GM12878 (cell line): ENCODE measurements around the gene ROCK2. TPM values are rescaled to one million over a fixed set of nuclear protein-coding genes. Genes with fewer than 3 reads are reported as not detected.

Source experiments
- ATAC-seq: fragments of 200-7000 bp; cut with Tn5 transposase; 3 replicates; pipeline ENCODE4 v1.9.1; 2020; ENCODE audit warnings: mild to moderate bottlenecking, moderate library complexity
- BruUV-seq: library from RNA; stranded (reverse); fragments of 400-500 nt; replicated peaks from 2 replicates; lab custom pipeline; 2021; lab: Mats Ljungman, UMichigan
- CTCF ChIA-PET: fragments of 300-600 bp; sonication (Branson Sonifier 250); formaldehyde crosslinking; extraction: SDS; loops from one replicate; lab custom pipeline; 2021; ENCODE audit warnings: inconsistent platforms; lab: Yijun Ruan, JAX
- POLR2A ChIA-PET: fragments of 350-600 bp; formaldehyde crosslinking; extraction: SDS; loops from one replicate; lab custom pipeline; 2021; ENCODE audit warnings: inconsistent platforms; lab: Charles Lee
- RAD21 ChIA-PET: fragments of 300-600 bp; sonication (Branson Sonifier 250); formaldehyde crosslinking; loops from one replicate; lab custom pipeline; 2023; ENCODE audit warnings: antibody characterized with exemption; ENCODE audit not compliant: unreplicated experiment; lab: Charles Lee
- SMC1A ChIA-PET: fragments of 300-600 bp; sonication (Branson Sonifier 250); formaldehyde crosslinking; loops from one replicate; lab custom pipeline; 2023; ENCODE audit not compliant: unreplicated experiment, uncharacterized antibody; lab: Charles Lee
- DNase-seq: peaks from one replicate; pipeline ENCODE4 v3.0.0-alpha.2; 2011; ENCODE audit warnings: low read depth, low spot score
- FAIRE-seq: peaks from 3 replicates; lab custom pipeline; 2011; peaks lifted over from hg19 to GRCh38; lab: Jason Lieb, UNC
- H2AFZ ChIP-seq: 2 replicates; pipeline ENCODE4 v1.6.0; 2011; ENCODE audit warnings: low read depth, low read length, control low read depth; ENCODE audit not compliant: control insufficient read depth
- H3K27ac ChIP-seq: 2 replicates; pipeline ENCODE4 v1.5.1; 2011; ENCODE audit warnings: control low read depth; ENCODE audit not compliant: control insufficient read depth, insufficient read depth
- H3K27me3 ChIP-seq, 2 experiments: replicated peaks in 1 of 2; 2 replicates each; pipeline versions ENCODE4 v1.6.0 to v1.6.1; 2011; ENCODE audit warnings: low read length in 1 of 2; ENCODE audit not compliant: control insufficient read depth in 2 of 2, insufficient read depth in 2 of 2
- H3K36me3 ChIP-seq, 2 experiments: 2 replicates each; pipeline ENCODE4 v1.5.1; 2011; ENCODE audit warnings: low read length in 1 of 2; ENCODE audit not compliant: control insufficient read depth in 2 of 2, insufficient read depth in 2 of 2
- H3K4me1 ChIP-seq: 2 replicates; pipeline ENCODE4 v1.6.1; 2011; ENCODE audit warnings: mild to moderate bottlenecking, low read length, moderate library complexity, mixed read lengths; ENCODE audit not compliant: control insufficient read depth, insufficient read depth
- H3K4me2 ChIP-seq: 2 replicates; pipeline ENCODE4 v1.6.0; 2011; ENCODE audit warnings: control low read depth; ENCODE audit not compliant: control insufficient read depth, insufficient read depth
- H3K4me3 ChIP-seq: fragments of 200-600 bp; sonication (generic); 2 replicates; pipeline ENCODE4 v1.5.1; 2016
- H3K79me2 ChIP-seq: 2 replicates; pipeline ENCODE4 v1.6.0; 2011; ENCODE audit warnings: low read length; ENCODE audit not compliant: control insufficient read depth, insufficient read depth
- H3K9ac ChIP-seq: 2 replicates; pipeline ENCODE4 v1.8.0; 2011; ENCODE audit warnings: low read length, control low read depth, mixed read lengths; ENCODE audit not compliant: control insufficient read depth, insufficient read depth
- H3K9me3 ChIP-seq: replicated peaks from 3 replicates; pipeline ENCODE4 v1.5.1; 2011; ENCODE audit warnings: mild to moderate bottlenecking, low read length; ENCODE audit not compliant: control insufficient read depth, insufficient read depth
- H4K20me1 ChIP-seq: 2 replicates; pipeline ENCODE4 v1.6.0; 2011; ENCODE audit not compliant: control insufficient read depth, insufficient read depth
- BACH1 ChIP-seq: fragments of 450-650 bp; IDR thresholded peaks from 2 replicates; pipeline ENCODE4 v1.6.1; 2017; ENCODE audit warnings: mild to moderate bottlenecking, borderline replicate concordance
- CTCF ChIP-seq, 3 experiments: IDR thresholded peaks in 2 of 3; conservative IDR thresholded peaks in 1 of 3; 2 replicates each; pipeline ENCODE4 v1.5.1; 2011; ENCODE audit warnings: low read depth in 3 of 3, low read length in 3 of 3, mild to moderate bottlenecking in 3 of 3, control low read depth in 2 of 3, moderate library complexity in 2 of 3, inconsistent platforms in 1 of 3, mixed read lengths in 1 of 3; ENCODE audit not compliant: control insufficient read depth in 2 of 3, insufficient read depth in 1 of 3; ENCODE audit errors: extremely low read depth in 1 of 3
- JUND ChIP-seq: IDR thresholded peaks from 2 replicates; pipeline ENCODE4 v1.6.1; 2012; ENCODE audit warnings: low read depth, mild to moderate bottlenecking, low read length, improper control_type of control experiment, moderate library complexity
- NR2F1 ChIP-seq: fragments of 450-650 bp; conservative IDR thresholded peaks from 2 replicates; pipeline ENCODE4 v1.6.1; 2017; ENCODE audit warnings: mild to moderate bottlenecking
- SRF ChIP-seq, 2 experiments: IDR thresholded peaks; 2 replicates each; pipeline ENCODE4 v1.6.1; 2011; ENCODE audit warnings: low read depth in 2 of 2, low read length in 2 of 2, mild to moderate bottlenecking in 1 of 2, moderate library complexity in 1 of 2
- STAT3 ChIP-seq: IDR thresholded peaks from 2 replicates; pipeline ENCODE4 v1.6.1; 2011; ENCODE audit warnings: low read depth, low read length, improper control_type of control experiment
- YY1 ChIP-seq: IDR thresholded peaks from 2 replicates; pipeline ENCODE4 v1.6.1; 2011; ENCODE audit warnings: low read depth, mild to moderate bottlenecking, low read length
- WGBS: methylation state at CpG from one replicate; pipeline ENCODE4 v1.1.6; 2016; ENCODE audit warnings: low lambda C conversion rate; ENCODE audit not compliant: insufficient replicate concordance, insufficient coverage; ENCODE audit errors: missing lambda C conversion rate; 5-methylcytosine and 5-hydroxymethylcytosine counted together
- in situ Hi-C: fragments of 300-500 bp; cut with MboI; formaldehyde crosslinking; loops from 9 replicates; pipeline ENCODE4 v1.14.3; 2018; ENCODE audit warnings: mixed read lengths
- intact Hi-C: fragments of 100-400 bp; cut with micrococcal nuclease; formaldehyde crosslinking; loops from one replicate; pipeline ENCODE4 v1.14.2; 2022; ENCODE audit not compliant: unreplicated experiment
- polyA plus RNA-seq, 11 experiments: library from polyadenylated mRNA; depleted of rRNA in 4 of 11; unstranded in 6 of 11; stranded (reverse) in 5 of 11; fragments of >200 nt; fragmentation: Nextera tagmentation in 4 of 11; fragmentation: Illumina TruSeq in 1 of 11; extraction: Ambion mirVana in 4 of 11; extraction: Trizol in 1 of 11; gene quantifications; 1 replicate in 1 of 11; 2 replicates in 10 of 11; pipeline versions ENCODE4 v1.2.1 to v1.2.3, GENCODE V29; 2011 to 2016; ENCODE audit warnings: inconsistent platforms in 2 of 11, missing spikeins in 2 of 11, low read depth in 1 of 11
- total RNA-seq, 4 experiments: library from RNA; depleted of rRNA in 3 of 4; stranded (reverse); fragments of >200 nt in 3 of 4; fragmentation: Illumina TruSeq in 1 of 4; extraction: Trizol in 1 of 4; gene quantifications; 2 replicates each; pipeline versions ENCODE4 v1.2.1 to v1.2.3, GENCODE V29; 2013 to 2021

Gene ROCK2
- total and polyA plus RNA-seq, 10 of the 15 experiments (the other 5 are each of a cell fraction or from before 2014, with no cell fraction given) = 4.6 to 22.1 (median 8.3) TPM

GRCh38 chr2:11376071-11376470, 31.6 kb upstream of the ROCK2 start (continued):
- no peak for TF ChIP-seq STAT3
- TF ChIP-seq JUND = no peak
- no peak for TF ChIP-seq CTCF (IDR thresholded peaks at IDR 0.05 in 2 of 3, conservative IDR thresholded peaks at IDR 0.05 in 1 of 3; ENCODE audit: control insufficient read depth in 2 of 3, extremely low read depth in 1 of 3, insufficient read depth in 1 of 3, low read depth in 3 of 3, low read length in 3 of 3)
- TF ChIP-seq NR2F1 = no peak
- TF ChIP-seq BACH1 = no peak

- CTCF ChIA-PET = interaction anchor here (1.3 kb wide), 1 partner anchor 10 kb away, joined by 4 read pairs; no protein-coding TSS in a partner anchor
- H4K20me1 ChIP-seq = no peaks in the 10 kb centered on the region
- SMC1A ChIA-PET = no interaction called here
- H3K9me3 ChIP-seq = no peaks in the 10 kb centered on the region; the same call in 2 of the 3 replicates
- WGBS = 94% methylated on average over 7 of the region's 7 CpGs
- DNase-seq = no peak
- no peaks in the 10 kb centered on the region for H3K27me3 ChIP-seq
- intact Hi-C loops (no loop called here), in situ Hi-C loops (no loop called here)
- H3K27ac ChIP-seq = no peak overlapping the region
- no peak for FAIRE-seq
- ATAC-seq = no peak
- H3K4me3 ChIP-seq = no peak overlapping the region
- H3K36me3 ChIP-seq = no peaks in the 10 kb centered on the region
- no peak overlapping the region for H3K9ac ChIP-seq
- RAD21 ChIA-PET = no interaction called here
- peaks cover 47% of the 10 kb centered on the region for H3K4me1 ChIP-seq
- H3K79me2 ChIP-seq = no peaks in the 10 kb centered on the region
- no peak for TF ChIP-seq YY1
- TF ChIP-seq SRF (IDR thresholded peaks at IDR 0.05; ENCODE audit: low read depth in 2 of 2, low read length in 2 of 2) = no peak
- POLR2A ChIA-PET = no interaction called here
- H3K4me2 ChIP-seq = no peak overlapping the region
- H2AFZ ChIP-seq = no peak overlapping the region
- no TSS peak for BruUV-seq
Observed at GRCh38 chr2:11375689-11376027, 31.2 kb upstream of the ROCK2 start.
